ENCODE data around the gene SHF. TPM values are rescaled to one million over a fixed set of nuclear protein-coding genes. Genes with fewer than 3 reads are reported as not detected.
A peak's percentile ranks its signal among the peaks of the same experiment; 100 is the strongest.

The SHF gene
- total and polyA plus RNA-seq, 8 donors: 5.5 to 44.9 (median 37.3) TPM

- H3K27me3 ChIP-seq: no peaks in the 10 kb centered on the region
- peak in 2 of 4 donors; percentile 75 to 76 for DNase-seq
- intact Hi-C loops (cut with DNase I): no loop called here
- no peaks in the 10 kb centered on the region for H3K9me3 ChIP-seq
- TF ChIP-seq CTCF (IDR thresholded peaks at IDR 0.05): peak; percentile 25 to 68
- no peak overlapping the region for H3K4me3 ChIP-seq
- H3K36me3 ChIP-seq: no peaks in the 10 kb centered on the region
- ATAC-seq: peak; percentile 91
- H3K27ac ChIP-seq: no peak overlapping the region
- H3K4me1 ChIP-seq: peaks cover 0 to 15% of the 10 kb centered on the region in 2 donors
Measured at GRCh38 chr15:45179221-45179985, 8.4 kb downstream of the SHF start.

- Histone ChIP-seq H3K27me3 (no peaks in the 10 kb centered on the region), H3K27ac (no peak overlapping the region), H3K4me1 (peaks cover 0 to 15% of the 10 kb centered on the region in 2 donors), H3K9me3 (no peaks in the 10 kb centered on the region), H3K36me3 (no peaks in the 10 kb centered on the region), H3K4me3 (no peak overlapping the region)
- ATAC-seq (no peak), DNase-seq (no peak)
- intact Hi-C loops (cut with DNase I): no loop called here
- TF ChIP-seq CTCF (IDR thresholded peaks at IDR 0.05): no peak
Measured at GRCh38 chr15:45177285-45177684, 10.5 kb downstream of the SHF start.

GRCh38 chr15:45174577-45174976 is 13.2 kb downstream of the SHF start:
- intact Hi-C loops (cut with DNase I): no loop called here
- Histone ChIP-seq H3K27ac (no peak overlapping the region), H3K4me3 (no peak overlapping the region), H3K36me3 (no peaks in the 10 kb centered on the region), H3K4me1 (peaks cover 0 to 6% of the 10 kb centered on the region in 2 donors), H3K9me3 (no peaks in the 10 kb centered on the region), H3K27me3 (no peaks in the 10 kb centered on the region)
- no peak for TF ChIP-seq CTCF (IDR thresholded peaks at IDR 0.05)
- DNase-seq (no peak), ATAC-seq (no peak)

GRCh38 chr15:45174069-45174468 is 13.7 kb downstream of the SHF start:
- ATAC-seq (no peak), DNase-seq (no peak)
- TF ChIP-seq CTCF (IDR thresholded peaks at IDR 0.05): no peak
- H3K4me1 ChIP-seq: peaks cover 0 to under 1% of the 10 kb centered on the region in 2 donors
- intact Hi-C loops (cut with DNase I): no loop called here
- H3K9me3 ChIP-seq: no peaks in the 10 kb centered on the region
- H3K4me3 ChIP-seq: no peak overlapping the region
- H3K27ac ChIP-seq: no peak overlapping the region
- H3K36me3 ChIP-seq: no peaks in the 10 kb centered on the region
- no peaks in the 10 kb centered on the region for H3K27me3 ChIP-seq

- Histone ChIP-seq H3K27me3 (no peaks in the 10 kb centered on the region), H3K4me3 (no peak overlapping the region), H3K27ac (no peak overlapping the region), H3K4me1 (no peaks in the 10 kb centered on the region), H3K9me3 (no peaks in the 10 kb centered on the region), H3K36me3 (no peaks in the 10 kb centered on the region)
- no peak for ATAC-seq
- no peak for TF ChIP-seq CTCF (IDR thresholded peaks at IDR 0.05)
- intact Hi-C loops (cut with DNase I): no loop called here
- DNase-seq: no peak
Measured at GRCh38 chr15:45171912-45172311, 15.9 kb downstream of the SHF start.

All from left lung (tissue), 10 donors.